Stimulated activated CD4-positive, alpha-beta T cell treated with anti-CD3 and anti-CD28 coated beads, Interleukin-15, amount 100 ng/mL, for 1 hour (primary cell): Measurements from ENCODE around the gene COMT.

Experiments
- DNase-seq, 2 donors: peaks; one replicate each; pipeline ENCODE4 v3.0.0-alpha.2; 2020; ENCODE audit warnings: low read depth in 1 of 2, low spot score in 1 of 2

Gene COMT

DNA sequence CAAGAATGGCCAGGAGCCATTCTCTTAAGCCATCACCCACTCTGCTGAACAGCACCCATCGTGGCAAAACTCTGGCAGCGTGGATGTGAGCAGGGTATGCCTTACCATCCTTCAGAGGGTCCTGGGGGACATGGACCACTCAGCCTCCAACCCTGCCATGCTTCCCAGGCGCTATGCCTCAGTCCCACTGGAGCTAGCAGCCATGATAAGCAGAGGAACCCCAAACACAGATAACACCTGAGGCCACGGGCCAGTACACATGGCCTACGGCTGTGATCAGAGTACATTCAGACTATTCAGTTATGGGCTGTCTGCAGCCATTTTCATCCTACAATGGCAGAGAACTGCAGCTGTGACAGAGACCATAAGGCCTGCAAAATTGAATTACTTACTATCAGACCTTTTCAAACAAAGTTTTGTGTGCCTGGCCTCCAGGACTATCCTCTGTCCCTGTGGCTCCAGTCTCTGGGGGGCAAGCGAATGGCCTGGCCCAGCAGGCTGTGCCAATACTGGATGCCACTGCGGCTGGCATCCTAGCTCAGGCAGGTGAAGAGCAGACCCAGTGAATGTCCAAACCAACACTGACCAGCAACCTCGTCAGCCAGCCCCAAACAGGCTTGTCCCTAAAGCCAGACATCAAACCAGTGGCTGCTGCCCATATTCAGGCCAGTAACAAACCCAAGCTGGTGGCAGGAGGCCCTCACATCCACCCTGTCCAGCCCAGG, 68.2 kb downstream of the COMT start:
- DNase-seq, result no peak

DNA sequence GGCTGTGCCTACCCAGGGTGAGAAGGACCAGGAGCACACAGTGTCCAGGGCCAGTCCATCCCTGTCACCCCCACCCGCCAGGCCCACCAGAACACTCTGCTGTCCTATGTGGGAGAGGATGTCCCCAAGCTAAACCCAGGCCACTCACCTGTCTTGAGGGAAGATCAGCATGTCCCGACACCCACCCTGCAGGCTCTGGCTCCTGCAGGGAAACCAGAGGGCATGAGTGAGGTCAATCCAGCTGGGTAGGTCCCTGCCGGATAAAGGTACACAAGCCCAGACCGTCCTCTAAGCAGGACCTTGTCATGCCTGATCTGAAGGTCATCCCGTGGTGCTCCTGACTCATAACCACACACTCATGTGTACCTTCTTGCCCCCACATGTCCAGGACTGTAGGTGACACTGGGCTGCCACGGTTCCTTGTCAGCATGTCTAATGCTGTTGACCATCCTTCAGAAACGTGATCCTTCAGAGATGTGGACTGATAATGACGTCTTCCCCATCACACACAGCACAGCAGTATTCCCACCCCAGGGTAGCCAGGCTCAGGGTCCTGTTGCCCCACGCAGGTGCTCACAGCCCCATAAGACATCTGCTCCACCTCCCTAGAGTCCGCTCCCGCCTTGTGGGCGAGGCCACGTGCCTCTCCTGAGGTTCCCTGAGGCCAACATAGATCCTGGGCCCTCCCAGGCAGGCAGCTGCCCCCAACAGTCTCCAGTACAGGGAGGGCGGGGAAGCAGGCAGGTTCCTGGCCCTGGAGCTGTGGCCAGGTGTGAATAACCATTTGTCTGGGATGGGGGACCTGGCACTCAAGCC, 68.9 kb downstream of the COMT start:
- no peak for DNase-seq

DNA sequence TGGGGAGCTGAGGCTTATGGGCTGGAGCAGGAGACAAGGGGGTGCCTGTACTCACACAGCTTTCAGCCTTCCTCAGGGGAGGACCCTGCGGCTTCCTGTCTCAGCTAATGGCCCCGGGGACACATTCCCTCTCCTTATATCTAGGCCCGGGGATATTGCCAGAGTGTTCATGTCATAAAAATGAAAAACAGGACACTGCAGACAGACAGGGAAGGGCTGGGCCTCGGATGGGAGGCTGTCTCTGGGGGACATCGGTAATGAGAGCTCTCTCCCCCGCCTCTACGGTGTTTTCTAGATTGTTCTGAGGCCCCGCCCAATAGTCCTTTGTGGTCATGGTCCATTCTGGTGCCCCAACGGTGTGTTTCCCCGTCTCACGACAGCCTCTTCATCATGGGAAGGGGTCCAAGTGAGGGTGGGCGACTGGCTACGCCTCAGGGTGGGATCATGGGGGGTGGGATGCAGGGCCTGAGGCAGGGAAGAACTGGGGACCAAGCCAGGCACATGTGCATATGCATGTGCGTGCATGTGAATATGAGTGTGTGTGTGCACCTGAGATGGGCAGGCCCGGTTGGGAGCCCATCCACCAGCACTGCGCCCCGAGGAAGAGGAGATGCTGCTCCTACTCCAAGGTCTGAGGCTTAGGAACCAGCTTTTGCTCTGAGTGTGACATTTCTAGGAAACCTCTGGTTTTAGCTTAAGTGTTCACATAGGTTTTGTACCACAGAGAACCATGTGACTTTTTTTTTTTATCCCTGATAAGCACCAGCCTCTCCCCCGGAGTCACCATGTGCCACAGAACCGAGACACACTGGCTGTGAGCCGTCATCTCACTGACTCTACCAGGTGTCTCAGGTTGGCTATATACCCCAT, 69.8 kb downstream of the COMT start:
- no peak for DNase-seq

DNA sequence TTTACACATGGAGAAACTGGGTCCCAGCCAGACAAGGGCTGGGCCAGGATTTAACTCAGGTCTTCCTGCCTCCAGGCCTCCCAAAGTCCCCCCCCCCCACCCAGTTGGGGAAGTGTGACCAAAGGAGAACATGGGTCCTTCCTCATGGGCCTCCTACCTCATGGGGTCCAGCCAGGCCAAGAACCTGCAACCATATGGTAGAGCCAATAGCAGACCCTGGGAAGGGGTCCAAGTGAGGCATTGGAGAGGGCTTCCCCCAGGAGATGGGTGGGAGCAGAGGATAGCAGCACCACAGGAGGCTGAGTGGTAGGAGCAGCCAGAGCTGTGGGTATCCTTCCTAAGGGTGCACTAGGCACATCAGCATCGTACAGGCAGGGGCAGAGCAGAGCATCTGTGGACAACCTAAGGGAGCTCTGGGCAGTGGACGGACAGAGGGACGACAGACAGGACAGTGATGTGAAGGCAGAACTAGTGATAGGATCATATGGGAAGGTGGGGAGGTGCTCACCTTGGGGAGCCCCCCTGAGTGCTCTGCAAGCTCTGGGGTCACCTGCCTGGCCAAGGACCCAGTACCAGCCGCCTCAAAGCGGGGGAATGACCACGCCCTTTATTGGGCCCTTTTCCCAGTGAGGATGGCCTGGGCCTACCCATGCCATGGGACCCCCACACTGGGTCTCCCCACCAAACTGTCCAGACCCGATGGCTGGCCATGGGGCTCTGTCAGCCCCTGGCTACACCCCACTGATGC, 70.6 kb downstream of the COMT start:
- DNase-seq, result no peak

DNA sequence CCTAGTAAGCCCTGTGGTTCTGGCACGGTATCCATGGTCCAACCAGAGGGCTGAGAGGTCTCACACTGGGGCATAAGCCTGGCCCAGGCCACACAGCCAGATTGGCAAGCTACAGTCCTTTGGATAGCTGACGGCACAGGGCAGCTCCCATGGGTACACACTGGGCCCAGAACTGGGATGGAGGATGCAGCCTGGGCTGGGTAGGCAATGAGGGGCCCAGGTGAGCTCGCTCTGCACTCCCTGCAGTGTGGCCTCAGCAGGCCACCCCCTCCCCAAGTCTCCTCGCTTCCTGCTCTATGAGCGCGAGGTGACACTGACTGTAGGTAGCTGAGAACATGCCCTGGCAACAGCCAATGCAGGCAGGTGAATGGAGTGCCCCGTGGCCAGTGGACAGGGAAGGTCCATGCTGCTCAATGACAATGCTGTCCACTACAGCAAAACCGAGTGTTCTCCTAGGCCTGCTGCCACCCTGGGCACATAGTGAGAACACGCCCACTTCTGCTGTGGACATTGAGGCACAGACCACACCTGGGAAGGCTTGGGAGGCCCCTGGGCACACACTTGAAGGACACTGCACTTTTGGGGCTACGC, 71.3 kb downstream of the COMT start:
- no peak for DNase-seq

DNA sequence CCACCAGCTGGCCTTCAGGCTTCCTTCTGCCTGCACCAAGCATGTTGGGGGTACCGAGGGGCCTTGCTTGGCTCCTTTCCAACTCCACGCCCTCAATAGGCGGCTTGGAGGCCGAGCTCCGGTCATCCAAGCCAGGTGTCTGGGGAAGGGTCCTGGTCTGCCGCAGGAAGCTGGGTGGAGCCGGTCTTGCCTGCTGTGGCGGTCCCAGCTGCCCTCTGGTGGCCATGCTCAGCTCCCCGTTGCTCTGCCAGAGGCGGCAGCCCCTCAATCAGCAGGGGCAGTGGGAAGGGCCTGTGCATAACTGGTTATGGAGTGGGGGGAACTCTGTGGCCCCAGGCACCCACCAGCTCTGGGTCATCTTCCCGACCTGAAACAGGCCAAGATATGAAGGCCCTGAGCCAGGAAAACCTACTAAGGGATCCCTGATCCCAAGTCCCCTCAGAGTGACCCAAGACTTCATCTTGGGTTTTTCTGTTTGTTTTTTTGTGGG, 71.9 kb downstream of the COMT start:
- DNase-seq, result no peak

DNA sequence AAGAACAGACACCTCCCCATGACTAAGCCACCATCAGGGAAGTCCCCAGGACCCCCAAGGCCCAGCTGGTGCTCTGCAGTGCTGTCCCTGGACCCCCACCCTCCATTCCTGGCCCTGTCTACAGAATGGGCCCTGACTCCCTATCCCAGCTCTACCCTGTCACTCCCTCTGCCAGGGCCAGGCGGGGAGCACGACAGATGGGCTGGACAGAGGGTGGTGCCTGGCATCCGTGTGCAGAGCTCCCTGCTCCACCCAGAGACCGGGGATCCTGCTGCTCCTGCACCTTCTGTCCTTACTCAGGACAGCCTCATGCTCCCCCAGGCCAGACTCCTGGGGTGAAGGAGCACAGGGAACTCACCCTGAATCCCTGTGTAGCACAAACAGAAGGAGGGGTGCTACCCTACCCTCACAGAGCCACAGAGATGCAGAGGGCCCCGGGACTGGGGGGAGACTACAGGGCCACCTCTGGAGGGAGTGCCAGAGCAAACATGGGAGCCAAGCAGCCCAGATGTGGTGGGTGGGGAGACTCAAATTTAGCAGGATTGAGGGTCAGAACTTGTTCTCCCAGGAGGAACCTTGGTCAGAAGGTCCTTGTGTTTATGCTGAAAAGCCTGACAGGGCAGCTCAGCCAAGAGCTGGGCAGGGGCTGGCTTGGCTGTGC, 73.1 kb downstream of the COMT start:
- no peak for DNase-seq

DNA sequence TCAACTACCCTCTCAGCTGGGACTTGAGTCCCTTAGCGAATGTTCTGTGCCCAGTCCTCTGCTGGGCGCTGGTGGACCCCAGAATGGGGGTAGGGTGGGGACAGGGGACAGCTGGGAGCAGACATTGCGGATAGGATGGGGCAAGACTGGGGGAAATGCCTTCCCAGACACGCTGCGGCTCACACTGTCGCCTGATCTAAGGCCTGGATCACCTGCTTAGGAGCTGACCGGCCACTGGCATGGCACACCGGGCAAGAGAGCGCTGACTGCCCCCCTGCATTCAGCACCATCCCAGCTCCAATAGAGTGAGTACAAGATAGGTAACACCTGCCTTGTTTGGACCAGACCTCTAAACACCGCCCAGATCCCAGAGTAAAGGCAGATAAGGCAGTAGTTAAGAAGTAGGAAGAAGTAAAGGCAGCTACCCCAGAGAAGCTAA, 73.6 kb downstream of the COMT start:
- no peak for DNase-seq

DNA sequence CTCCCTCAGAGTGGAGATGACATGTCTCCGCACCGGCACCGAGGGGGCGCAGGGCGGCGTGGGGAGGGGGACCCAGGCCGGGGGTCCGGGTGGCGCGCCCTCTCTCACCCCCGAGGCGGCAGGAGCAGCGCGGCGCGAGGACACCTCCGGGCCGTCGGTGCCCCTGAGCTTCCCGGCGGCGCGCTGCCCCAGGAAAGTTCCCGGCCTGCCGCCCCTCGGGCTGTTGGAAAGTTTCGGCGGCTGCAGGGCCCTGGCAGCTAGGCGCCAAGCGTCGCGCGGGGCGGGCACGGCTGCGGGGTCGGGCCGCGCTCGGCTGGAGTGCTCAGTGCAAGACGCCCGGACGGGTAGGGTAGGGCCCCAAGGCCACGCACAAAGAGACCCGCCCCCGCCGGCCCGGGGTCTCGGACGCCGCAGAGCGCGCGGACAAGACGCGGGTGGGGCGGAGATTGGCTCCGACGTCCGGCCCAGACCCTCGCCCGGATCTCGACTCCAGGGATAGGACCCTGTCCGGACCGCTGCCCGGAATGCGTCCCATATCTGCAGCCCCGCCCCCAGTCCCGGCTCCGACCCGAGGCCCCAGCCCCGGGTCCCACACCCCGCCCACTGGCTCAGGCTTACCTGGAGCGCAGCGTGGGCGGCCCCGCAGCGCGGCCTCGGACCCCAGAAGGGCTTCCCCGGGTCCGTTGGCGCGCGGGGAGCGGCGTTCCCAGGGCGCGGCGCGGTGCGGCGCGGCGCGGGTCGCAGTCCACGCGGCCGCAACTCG, 74.6 kb downstream of the COMT start:
- DNase-seq, result peak in 1 of 2 donors; percentile 12

DNA sequence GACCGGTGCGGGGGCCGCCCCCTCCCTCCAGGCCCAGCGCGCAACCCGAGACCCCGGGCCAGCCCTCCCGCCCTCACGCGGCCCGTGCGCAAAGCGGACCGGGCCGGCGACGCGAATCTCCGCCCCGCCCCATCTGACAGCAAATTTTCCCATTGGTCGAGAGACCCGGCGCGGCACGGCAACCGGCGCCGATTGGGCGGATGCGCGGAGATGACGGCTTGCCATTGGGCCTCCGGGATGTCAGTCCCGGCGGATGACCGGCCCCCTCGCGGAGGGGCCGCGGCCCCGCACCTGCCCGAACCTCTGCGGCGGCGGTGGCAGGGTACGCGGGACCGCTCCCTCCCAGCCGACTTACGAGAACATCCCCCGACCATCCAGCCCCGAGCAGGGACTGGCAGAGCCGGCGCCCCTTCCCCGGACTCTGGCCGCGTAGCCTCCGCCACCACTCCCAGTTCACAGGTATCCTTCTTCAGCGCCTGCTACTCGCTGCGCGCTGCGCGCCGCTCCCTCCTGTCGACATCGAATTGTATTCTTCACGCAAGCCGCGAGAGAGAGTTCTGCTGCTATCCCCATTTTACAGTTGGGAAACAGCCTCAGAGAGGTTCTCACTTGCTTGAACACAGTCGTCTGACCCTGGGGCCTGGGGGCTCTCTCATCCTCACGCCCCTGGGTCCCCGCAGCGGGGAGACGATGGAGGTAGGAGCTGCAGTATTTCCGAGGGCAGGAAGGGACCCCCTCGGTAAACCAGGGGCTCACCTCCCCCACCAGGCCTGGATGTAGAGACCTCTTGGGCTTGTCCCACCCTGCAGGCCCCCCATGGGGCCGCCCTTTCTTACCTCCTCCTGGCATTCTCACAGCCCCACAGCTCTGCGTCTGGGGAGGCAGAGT, 75.4 kb downstream of the COMT start, which contains the start of gene ARVCF:
ARVCF (minus strand) TSS at position 90 of the 888 bp plus-strand sequence. CDS start 26,029 bp downstream, outside the sequence.
- DNase-seq, result peak; percentile 84 to 90

DNA sequence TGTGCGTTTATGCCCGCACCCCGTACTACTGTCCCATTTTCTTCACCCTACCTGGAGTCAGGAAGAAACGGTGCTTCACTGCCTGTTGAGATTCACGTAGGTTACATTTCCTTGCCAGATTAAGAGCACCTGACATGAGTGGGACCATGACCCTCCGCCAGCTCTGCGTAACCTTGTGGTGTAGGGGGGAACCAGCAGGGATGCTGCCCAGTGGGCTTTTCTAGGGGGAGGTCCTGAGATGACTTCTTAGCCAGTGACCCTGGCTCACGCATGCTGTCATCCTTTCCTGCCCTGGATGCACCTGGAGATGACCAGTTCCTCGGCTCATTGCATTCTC, 76.0 kb downstream of the COMT start:
- no peak for DNase-seq

DNA sequence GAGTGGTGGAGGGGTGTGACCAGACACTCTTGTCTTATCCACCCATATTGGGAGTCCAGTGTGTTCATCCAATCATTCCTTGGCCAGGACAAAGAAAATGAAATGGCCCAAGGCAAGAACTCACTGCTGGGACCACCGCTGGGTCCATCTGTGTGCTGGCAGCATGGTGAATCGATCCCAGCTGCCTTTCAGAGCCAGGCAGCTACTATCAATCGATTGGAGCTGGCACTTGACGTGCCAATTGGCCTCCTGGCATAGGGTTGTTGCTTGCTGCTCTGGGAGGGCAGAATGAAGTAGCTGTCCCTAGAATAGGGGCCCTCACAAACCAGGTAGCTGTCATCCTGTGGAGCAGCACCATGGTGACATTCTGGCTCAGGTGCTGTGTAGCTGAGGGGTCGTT, 76.4 kb downstream of the COMT start:
- DNase-seq, result no peak
